ENCODE measurements around the gene OOSP1. TPM values are rescaled to one million over a fixed set of nuclear protein-coding genes. Genes with fewer than 3 reads are reported as not detected.

Gene OOSP1
- total and polyA plus RNA-seq, 10 of the 15 experiments (the other 5 are each of a cell fraction or from before 2014, with no cell fraction given), result not detected

DNA sequence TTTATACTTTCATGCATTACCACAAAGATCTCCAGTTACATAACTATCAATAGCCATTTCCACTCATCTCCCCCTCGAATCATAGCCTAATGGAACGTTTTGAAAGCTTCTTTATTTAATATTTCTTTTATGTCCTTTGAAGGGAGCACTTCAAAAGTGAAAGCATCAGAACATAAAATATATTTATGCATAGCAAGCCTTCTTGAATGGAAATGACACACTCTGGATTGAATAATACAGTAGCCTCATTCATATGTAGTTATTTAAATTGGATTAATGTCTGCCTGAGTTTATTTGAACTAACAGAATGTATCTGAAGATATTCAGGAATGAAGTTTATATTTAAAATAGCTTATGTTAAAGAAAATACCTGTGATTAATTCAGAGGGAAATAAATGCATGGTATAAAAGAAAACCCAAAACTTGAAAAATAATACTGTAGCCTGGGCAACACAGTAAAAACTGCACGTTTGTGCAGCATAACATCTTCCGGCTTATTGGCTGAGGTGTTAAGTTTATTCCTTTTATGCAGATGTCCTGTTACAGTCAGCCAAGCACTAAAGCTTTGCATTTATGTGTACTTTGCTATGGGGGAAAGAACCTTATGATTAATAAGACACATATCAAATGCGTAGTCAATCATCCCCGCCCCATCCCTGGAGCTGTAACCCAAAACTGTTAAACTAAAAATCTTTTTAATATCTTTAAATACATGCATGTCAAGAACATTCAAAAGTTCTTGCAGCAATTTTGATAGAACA, 37.7 kb upstream of the OOSP1 start:
- BruUV-seq (replicated peaks), result no TSS peak
- no peak for DNase-seq (ENCODE audit: low read depth, low spot score)
- no peak for FAIRE-seq
- no peaks in the 10 kb centered on the region for H3K36me3 ChIP-seq (ENCODE audit: control insufficient read depth in 2 of 2, insufficient read depth in 2 of 2, low read length in 1 of 2)
- no peaks in the 10 kb centered on the region for H3K79me2 ChIP-seq (ENCODE audit: control insufficient read depth, insufficient read depth, low read length)
- no peak for TF ChIP-seq NRF1 (conservative IDR thresholded peaks at IDR 0.05; ENCODE audit: low read depth, low read length)
- no peak for TF ChIP-seq TAF1 (IDR thresholded peaks at IDR 0.05; ENCODE audit: borderline replicate concordance, low read depth, low read length)
- TF ChIP-seq, protein P1, sequence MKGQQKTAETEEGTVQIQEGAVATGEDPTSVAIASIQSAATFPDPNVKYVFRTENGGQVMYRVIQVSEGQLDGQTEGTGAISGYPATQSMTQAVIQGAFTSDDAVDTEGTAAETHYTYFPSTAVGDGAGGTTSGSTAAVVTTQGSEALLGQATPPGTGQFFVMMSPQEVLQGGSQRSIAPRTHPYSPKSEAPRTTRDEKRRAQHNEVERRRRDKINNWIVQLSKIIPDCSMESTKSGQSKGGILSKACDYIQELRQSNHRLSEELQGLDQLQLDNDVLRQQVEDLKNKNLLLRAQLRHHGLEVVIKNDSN (IDR thresholded peaks at IDR 0.05; ENCODE audit: borderline replicate concordance, extremely low read length, insufficient read depth, low read depth, low read length), result no peak
- TF ChIP-seq RBBP5 (conservative IDR thresholded peaks at IDR 0.05), result no peak
- TF ChIP-seq RUNX3 (IDR thresholded peaks at IDR 0.05; ENCODE audit: low read length), result no peak
- TF ChIP-seq MEF2A (IDR thresholded peaks at IDR 0.05; ENCODE audit: insufficient read depth, low read depth, low read length), result no peak
- no peak for TF ChIP-seq ATF7 (IDR thresholded peaks at IDR 0.05; ENCODE audit: low read depth)
- TF ChIP-seq, protein P2, sequence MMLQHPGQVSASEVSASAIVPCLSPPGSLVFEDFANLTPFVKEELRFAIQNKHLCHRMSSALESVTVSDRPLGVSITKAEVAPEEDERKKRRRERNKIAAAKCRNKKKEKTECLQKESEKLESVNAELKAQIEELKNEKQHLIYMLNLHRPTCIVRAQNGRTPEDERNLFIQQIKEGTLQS (IDR thresholded peaks at IDR 0.05; ENCODE audit: borderline replicate concordance, extremely low read depth, low read depth, low read length), result no peak
- no peak for TF ChIP-seq SIN3A (IDR thresholded peaks at IDR 0.05; ENCODE audit: low read depth, low read length)
- TF ChIP-seq ASH2L (IDR thresholded peaks at IDR 0.05; ENCODE audit: borderline replicate concordance, low read depth), result no peak
- H3K4me2 ChIP-seq (ENCODE audit: control insufficient read depth, insufficient read depth), result no peak overlapping the region
- ChIA-PET SMC1A (ENCODE audit: uncharacterized antibody, unreplicated experiment) (no interaction called here), RAD21 (ENCODE audit: unreplicated experiment) (no interaction called here), POLR2A (no interaction called here), CTCF (no interaction called here)
- 10% methylated on average over 6 of the region's 6 CpGs for WGBS (ENCODE audit: insufficient coverage, insufficient replicate concordance, low lambda C conversion rate, missing lambda C conversion rate)
- no peak overlapping the region for H3K27ac ChIP-seq (ENCODE audit: control insufficient read depth, insufficient read depth)
- H3K4me3 ChIP-seq, result no peak overlapping the region
- in situ Hi-C loops (cut with MboI), result no loop called here
- no peak overlapping the region for H3K9ac ChIP-seq (ENCODE audit: control insufficient read depth, insufficient read depth, low read length)
- no peaks in the 10 kb centered on the region for H3K4me1 ChIP-seq (ENCODE audit: control insufficient read depth, insufficient read depth, low read length)
- no peak overlapping the region for H2AFZ ChIP-seq (ENCODE audit: control insufficient read depth, low read depth, low read length)
- intact Hi-C loops (cut with micrococcal nuclease; ENCODE audit: unreplicated experiment), result no loop called here
- H3K27me3 ChIP-seq (replicated peaks in 1 of 2; ENCODE audit: control insufficient read depth in 2 of 2, insufficient read depth in 2 of 2, low read length in 1 of 2), result no peaks in the 10 kb centered on the region
- H4K20me1 ChIP-seq (ENCODE audit: control insufficient read depth, insufficient read depth), result no peaks in the 10 kb centered on the region
- ATAC-seq, result no peak
- H3K9me3 ChIP-seq (replicated peaks; ENCODE audit: control insufficient read depth, insufficient read depth, low read length), result no peaks in the 10 kb centered on the region
